Endothelial cell of umbilical vein (primary cell): ENCODE results near the gene HS6ST2. TPM values are rescaled to one million over a fixed set of nuclear protein-coding genes. Genes with fewer than 3 reads are reported as not detected.

Experiments
- BruUV-seq: library from RNA; stranded (reverse); fragments of 400-500 nt; replicated peaks from 2 replicates; lab custom pipeline; 2021; lab: Mats Ljungman, UMichigan
- CTCF ChIA-PET: fragments of 300-600, 350-600 bp; sonication (Branson Sonifier 250); formaldehyde crosslinking; loops from one replicate; lab custom pipeline; 2021; ENCODE audit warnings: antibody characterized with exemption, inconsistent platforms; lab: Charles Lee
- POLR2A ChIA-PET: fragments of 300-600, 350-600 bp; sonication (Branson Sonifier 250); formaldehyde crosslinking; loops from one replicate; lab custom pipeline; 2021; ENCODE audit warnings: antibody characterized with exemption, inconsistent platforms; lab: Charles Lee
- DNase-seq: peaks from one replicate; pipeline ENCODE4 v3.0.0-alpha.2; 2011; ENCODE audit warnings: low read depth, low spot score
- FAIRE-seq: peaks from 2 replicates; lab custom pipeline; 2011; peaks lifted over from hg19 to GRCh38; lab: Jason Lieb, UNC
- H2AFZ ChIP-seq: 2 replicates; pipeline ENCODE4 v1.6.0; 2012; ENCODE audit warnings: low read depth, low read length, control low read depth, inconsistent platforms
- H3K27ac ChIP-seq: 2 replicates; pipeline ENCODE4 v1.5.1; 2011; ENCODE audit warnings: low read depth, mild to moderate bottlenecking, control low read depth, low read length, moderate library complexity; ENCODE audit not compliant: insufficient read depth
- H3K27me3 ChIP-seq, 2 experiments: 2 replicates each; pipeline versions ENCODE4 v1.6.0 to v1.6.1; 2011; ENCODE audit warnings: low read length in 2 of 2, mixed read lengths in 1 of 2; ENCODE audit not compliant: control insufficient read depth in 2 of 2, insufficient read depth in 2 of 2
- H3K36me3 ChIP-seq, 2 experiments: 2 replicates in 1 of 2; 3 replicates in 1 of 2; pipeline ENCODE4 v1.5.1; 2011; ENCODE audit warnings: low read length in 2 of 2, mild to moderate bottlenecking in 1 of 2, moderate library complexity in 1 of 2; ENCODE audit not compliant: control insufficient read depth in 2 of 2, insufficient read depth in 2 of 2; ENCODE audit errors: extremely low read depth in 1 of 2
- H3K4me1 ChIP-seq: 3 replicates; pipeline ENCODE4 v1.5.1; 2011; ENCODE audit warnings: mild to moderate bottlenecking, low read length; ENCODE audit not compliant: control insufficient read depth, insufficient read depth; ENCODE audit errors: extremely low read depth
- H3K4me2 ChIP-seq: 2 replicates; pipeline ENCODE4 v1.6.1; 2011; ENCODE audit warnings: low read length, control low read depth, mixed read lengths; ENCODE audit not compliant: insufficient read depth
- H3K4me3 ChIP-seq, 3 experiments: fragments of 200-600 bp in 1 of 3; sonication (generic), shearing (Covaris generic) in 1 of 3; replicated peaks in 1 of 3; 2 replicates each; pipeline ENCODE4 v1.5.1; 2011 to 2016; ENCODE audit warnings: control low read depth in 3 of 3, low read length in 3 of 3, mild to moderate bottlenecking in 2 of 3, inconsistent platforms in 1 of 3, low read depth in 1 of 3, moderate library complexity in 1 of 3; ENCODE audit not compliant: insufficient read depth in 1 of 3
- H3K79me2 ChIP-seq: 2 replicates; pipeline ENCODE4 v1.6.0; 2012; ENCODE audit warnings: low read length, inconsistent platforms; ENCODE audit not compliant: control insufficient read depth, insufficient read depth
- H3K9ac ChIP-seq: replicated peaks from 2 replicates; pipeline ENCODE3; 2011; ENCODE audit warnings: low read length, control low read depth; ENCODE audit not compliant: insufficient read depth; ENCODE audit errors: extremely low read depth
- H3K9me1 ChIP-seq: replicated peaks from 3 replicates; pipeline ENCODE4 v1.6.0; 2011; ENCODE audit warnings: mild to moderate bottlenecking, low read length; ENCODE audit not compliant: control insufficient read depth, insufficient read depth; ENCODE audit errors: extremely low read depth
- H3K9me3 ChIP-seq: replicated peaks from 2 replicates; pipeline ENCODE4 v1.5.1; 2012; ENCODE audit warnings: low read length, inconsistent platforms; ENCODE audit not compliant: control insufficient read depth, insufficient read depth
- H4K20me1 ChIP-seq: replicated peaks from 2 replicates; pipeline ENCODE3; 2011; ENCODE audit warnings: mild to moderate bottlenecking, low read length; ENCODE audit not compliant: control insufficient read depth, insufficient read depth; ENCODE audit errors: extremely low read depth
- GATA2 ChIP-seq: IDR thresholded peaks from 2 replicates; pipeline ENCODE4 v1.7.0; 2011; ENCODE audit warnings: low read depth, mild to moderate bottlenecking, moderate library complexity, mixed read lengths, low read length; ENCODE audit not compliant: insufficient read length, insufficient read depth
- JUN ChIP-seq: IDR thresholded peaks from 2 replicates; pipeline ENCODE4 v1.6.1; 2011; ENCODE audit warnings: borderline replicate concordance, low read depth; ENCODE audit not compliant: insufficient read length, insufficient read depth
- MYC ChIP-seq: IDR thresholded peaks from one replicate; pipeline ENCODE4 v1.6.1; 2011; ENCODE audit warnings: mild to moderate bottlenecking, low read depth, low read length
- POLR2A ChIP-seq: IDR thresholded peaks from 2 replicates; pipeline ENCODE4 v1.6.1; 2012; ENCODE audit warnings: low read depth, mild to moderate bottlenecking, control low read depth, low read length
- POLR2AphosphoS5 ChIP-seq: IDR thresholded peaks from 2 replicates; pipeline ENCODE4 v1.6.1; 2012; ENCODE audit warnings: low read depth, mild to moderate bottlenecking, control low read depth, low read length, moderate library complexity; ENCODE audit not compliant: insufficient read depth
- dilution Hi-C: fragments of 300-500 bp; cut with MboI; formaldehyde crosslinking; loops from one replicate; pipeline ENCODE4 v1.15.0; 2019; ENCODE audit warnings: low sequenced_read_pairs; ENCODE audit not compliant: extremely low pct_ligation_motif_present
- intact Hi-C: fragments of 100-400 bp; cut with micrococcal nuclease; formaldehyde crosslinking; loops from one replicate; pipeline ENCODE4 v1.10.0; 2022
- polyA plus RNA-seq, 4 experiments: library from polyadenylated mRNA; depleted of rRNA in 3 of 4; stranded (reverse) in 3 of 4; unstranded in 1 of 4; fragments of >200 nt; gene quantifications; 2 replicates each; pipeline versions ENCODE4 v1.2.1 to v1.2.3, GENCODE V29; 2011 to 2012; ENCODE audit warnings: missing spikeins in 1 of 4
- total RNA-seq: library from RNA; stranded (reverse); gene quantifications from 2 replicates; pipeline ENCODE4 v1.2.3, GENCODE V29; 2021
- TF ChIP-seq, protein P1 (sequence below): IDR thresholded peaks from 2 replicates; pipeline ENCODE4 v1.6.1; 2011; ENCODE audit not compliant: insufficient read depth, insufficient read length
- TF ChIP-seq, protein P2 (sequence below), 2 donors: IDR thresholded peaks; 1 replicate in 1 of 2; 2 replicates in 1 of 2; pipeline ENCODE4 v1.5.1; 2011; ENCODE audit warnings: low read length in 2 of 2, mild to moderate bottlenecking in 2 of 2, moderate library complexity in 2 of 2, control low read depth in 1 of 2, inconsistent platforms in 1 of 2, low read depth in 1 of 2; ENCODE audit not compliant: insufficient read depth in 1 of 2; ENCODE audit errors: extremely low read depth in 1 of 2

Gene HS6ST2
- total and polyA plus RNA-seq, 2 donors (not counting 3 experiments of a cell fraction or from before 2014, with no cell fraction given): 0.49 to 0.84 TPM

- FAIRE-seq: no peak
- H3K4me2 ChIP-seq: no peak overlapping the region
- H3K9ac ChIP-seq: no peak overlapping the region
- TF ChIP-seq JUN: no peak
- TF ChIP-seq MYC: no peak
- TF ChIP-seq POLR2A: no peak
- H2AFZ ChIP-seq: no peak overlapping the region
- H3K9me1 ChIP-seq: no peaks in the 10 kb centered on the region
- H3K9me3 ChIP-seq: no peaks in the 10 kb centered on the region
- H3K4me3 ChIP-seq: no peak overlapping the region
- H3K36me3 ChIP-seq: no peaks in the 10 kb centered on the region
- DNase-seq: no peak
- POLR2A ChIA-PET: no interaction called here
- dilution Hi-C loops: no loop called here
- H4K20me1 ChIP-seq: no peaks in the 10 kb centered on the region
- no peaks in the 10 kb centered on the region for H3K4me1 ChIP-seq
- CTCF ChIA-PET: interaction anchor here (0.8 to 2.1 kb wide), 4 partner anchors 8 to 369 kb away, joined by 3 to 6 read pairs (median 3); no protein-coding TSS in a partner anchor
- BruUV-seq: no TSS peak
- H3K27me3 ChIP-seq: no peaks in the 10 kb centered on the region
- no peak overlapping the region for H3K27ac ChIP-seq
- intact Hi-C loops: no loop called here
- H3K79me2 ChIP-seq: no peaks in the 10 kb centered on the region
These were observed 363.4 kb downstream of the HS6ST2 start for GRCh38 chrX:132594999-132595398.

- H4K20me1 ChIP-seq: no peaks in the 10 kb centered on the region
- DNase-seq: no peak
- H3K9ac ChIP-seq: no peak overlapping the region
- no peak overlapping the region for H2AFZ ChIP-seq
- H3K27ac ChIP-seq: no peak overlapping the region
- H3K9me3 ChIP-seq: no peaks in the 10 kb centered on the region
- no peaks in the 10 kb centered on the region for H3K27me3 ChIP-seq
- no TSS peak for BruUV-seq
- no peak overlapping the region for H3K4me3 ChIP-seq
- no peaks in the 10 kb centered on the region for H3K9me1 ChIP-seq
- no peak for FAIRE-seq
- H3K79me2 ChIP-seq: no peaks in the 10 kb centered on the region
- CTCF ChIA-PET: interaction anchor here (0.8 to 2.1 kb wide), 4 partner anchors 9 to 301 kb away, joined by 3 to 6 read pairs (median 4); no protein-coding TSS in a partner anchor
- intact Hi-C loops (no loop called here), dilution Hi-C loops (no loop called here)
- no peak overlapping the region for H3K4me2 ChIP-seq
- no peaks in the 10 kb centered on the region for H3K36me3 ChIP-seq
- POLR2A ChIA-PET: no interaction called here
- no peaks in the 10 kb centered on the region for H3K4me1 ChIP-seq
- TF ChIP-seq, protein P1, sequence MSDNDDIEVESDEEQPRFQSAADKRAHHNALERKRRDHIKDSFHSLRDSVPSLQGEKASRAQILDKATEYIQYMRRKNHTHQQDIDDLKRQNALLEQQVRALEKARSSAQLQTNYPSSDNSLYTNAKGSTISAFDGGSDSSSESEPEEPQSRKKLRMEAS: no peak
- TF ChIP-seq MYC (no peak), POLR2AphosphoS5 (no peak), GATA2 (no peak)
- TF ChIP-seq, protein P2, sequence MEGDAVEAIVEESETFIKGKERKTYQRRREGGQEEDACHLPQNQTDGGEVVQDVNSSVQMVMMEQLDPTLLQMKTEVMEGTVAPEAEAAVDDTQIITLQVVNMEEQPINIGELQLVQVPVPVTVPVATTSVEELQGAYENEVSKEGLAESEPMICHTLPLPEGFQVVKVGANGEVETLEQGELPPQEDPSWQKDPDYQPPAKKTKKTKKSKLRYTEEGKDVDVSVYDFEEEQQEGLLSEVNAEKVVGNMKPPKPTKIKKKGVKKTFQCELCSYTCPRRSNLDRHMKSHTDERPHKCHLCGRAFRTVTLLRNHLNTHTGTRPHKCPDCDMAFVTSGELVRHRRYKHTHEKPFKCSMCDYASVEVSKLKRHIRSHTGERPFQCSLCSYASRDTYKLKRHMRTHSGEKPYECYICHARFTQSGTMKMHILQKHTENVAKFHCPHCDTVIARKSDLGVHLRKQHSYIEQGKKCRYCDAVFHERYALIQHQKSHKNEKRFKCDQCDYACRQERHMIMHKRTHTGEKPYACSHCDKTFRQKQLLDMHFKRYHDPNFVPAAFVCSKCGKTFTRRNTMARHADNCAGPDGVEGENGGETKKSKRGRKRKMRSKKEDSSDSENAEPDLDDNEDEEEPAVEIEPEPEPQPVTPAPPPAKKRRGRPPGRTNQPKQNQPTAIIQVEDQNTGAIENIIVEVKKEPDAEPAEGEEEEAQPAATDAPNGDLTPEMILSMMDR (IDR thresholded peaks at IDR 0.05; ENCODE audit: extremely low read depth in 1 of 2, insufficient read depth in 1 of 2, low read depth in 1 of 2, low read length in 2 of 2): no peak
These were observed 364.3 kb downstream of the HS6ST2 start for GRCh38 chrX:132594129-132594528.
